HFFc6 (cell line): ENCODE data around the gene ZNF469. TPM values are rescaled to one million over a fixed set of nuclear protein-coding genes. Genes with fewer than 3 reads are reported as not detected.
A peak's percentile ranks its signal among the peaks of the same experiment; 100 is the strongest.

ENCODE experiments used
- DNase-seq: peaks from one replicate; pipeline ENCODE4 v3.0.0-alpha.2; 2018
- H3K27ac Mint-ChIP-seq: 2 replicates; pipeline ENCODE4 v1.8.0; 2020; ENCODE audit warnings: mild to moderate bottlenecking, mixed read lengths
- H3K27me3 Mint-ChIP-seq: 2 replicates; pipeline ENCODE4 v1.8.0; 2021; ENCODE audit warnings: mild to moderate bottlenecking, moderate library complexity, mixed read lengths; ENCODE audit not compliant: insufficient read depth
- H3K36me3 Mint-ChIP-seq: 2 replicates; pipeline ENCODE4 v1.8.0; 2021; ENCODE audit warnings: low read depth, mixed read lengths
- H3K4me1 Mint-ChIP-seq: 2 replicates; pipeline ENCODE4 v1.8.0; 2020; ENCODE audit warnings: low read depth, mixed read lengths
- H3K4me3 Mint-ChIP-seq: 2 replicates; pipeline ENCODE4 v1.8.0; 2020; ENCODE audit warnings: mild to moderate bottlenecking, moderate library complexity, mixed read lengths
- H3K9me3 Mint-ChIP-seq: 2 replicates; pipeline ENCODE4 v1.8.0; 2020; ENCODE audit warnings: mild to moderate bottlenecking, mixed read lengths
- total RNA-seq, 6 experiments: library from RNA; stranded (reverse); fragmentation: NEBNext Ultra II Directional; extraction: Animal tissue kit (Norgen Biotek cat#: 25700); gene quantifications; 2 replicates in 1 of 6; 3 replicates in 5 of 6; pipeline ENCODE4 v1.2.3, GENCODE V29; 2021
- TF ChIP-seq, protein P1 (sequence below): fragments of 200-600 bp; sonication (generic); IDR thresholded peaks from 2 replicates; pipeline ENCODE4 v1.5.0; 2021; ENCODE audit warnings: antibody characterized with exemption, mild to moderate bottlenecking

The ZNF469 gene
- total RNA-seq, 6 experiments from 2014 or later: 9.4 to 17.5 (median 10.1) TPM

- no peaks in the 10 kb centered on the region for H3K9me3 Mint-ChIP-seq
- no peaks in the 10 kb centered on the region; the same call in none of the 2 replicates for H3K27me3 Mint-ChIP-seq
- TF ChIP-seq, protein P1, sequence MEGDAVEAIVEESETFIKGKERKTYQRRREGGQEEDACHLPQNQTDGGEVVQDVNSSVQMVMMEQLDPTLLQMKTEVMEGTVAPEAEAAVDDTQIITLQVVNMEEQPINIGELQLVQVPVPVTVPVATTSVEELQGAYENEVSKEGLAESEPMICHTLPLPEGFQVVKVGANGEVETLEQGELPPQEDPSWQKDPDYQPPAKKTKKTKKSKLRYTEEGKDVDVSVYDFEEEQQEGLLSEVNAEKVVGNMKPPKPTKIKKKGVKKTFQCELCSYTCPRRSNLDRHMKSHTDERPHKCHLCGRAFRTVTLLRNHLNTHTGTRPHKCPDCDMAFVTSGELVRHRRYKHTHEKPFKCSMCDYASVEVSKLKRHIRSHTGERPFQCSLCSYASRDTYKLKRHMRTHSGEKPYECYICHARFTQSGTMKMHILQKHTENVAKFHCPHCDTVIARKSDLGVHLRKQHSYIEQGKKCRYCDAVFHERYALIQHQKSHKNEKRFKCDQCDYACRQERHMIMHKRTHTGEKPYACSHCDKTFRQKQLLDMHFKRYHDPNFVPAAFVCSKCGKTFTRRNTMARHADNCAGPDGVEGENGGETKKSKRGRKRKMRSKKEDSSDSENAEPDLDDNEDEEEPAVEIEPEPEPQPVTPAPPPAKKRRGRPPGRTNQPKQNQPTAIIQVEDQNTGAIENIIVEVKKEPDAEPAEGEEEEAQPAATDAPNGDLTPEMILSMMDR: no peak
- H3K27ac Mint-ChIP-seq: peak overlapping the region; percentile 36
- no peak for DNase-seq
- peaks cover 28% of the 10 kb centered on the region for H3K4me1 Mint-ChIP-seq
- H3K36me3 Mint-ChIP-seq: peaks cover 7% of the 10 kb centered on the region; the same call in 1 of the 2 replicates
- no peak overlapping the region for H3K4me3 Mint-ChIP-seq
Observed at GRCh38 chr16:88385831-88386815, 3.4 kb downstream of the ZNF469 start.

GRCh38 chr16:88387180-88387765 lies 4.5 kb downstream of the ZNF469 start:
- peaks cover 27% of the 10 kb centered on the region for H3K4me1 Mint-ChIP-seq
- peaks cover 7% of the 10 kb centered on the region; the same call in 1 of the 2 replicates for H3K36me3 Mint-ChIP-seq
- H3K27me3 Mint-ChIP-seq: no peaks in the 10 kb centered on the region; the same call in none of the 2 replicates
- no peak for DNase-seq
- H3K27ac Mint-ChIP-seq: no peak overlapping the region
- no peak overlapping the region for H3K4me3 Mint-ChIP-seq
- H3K9me3 Mint-ChIP-seq: no peaks in the 10 kb centered on the region
- TF ChIP-seq, protein P1: no peak

DNA sequence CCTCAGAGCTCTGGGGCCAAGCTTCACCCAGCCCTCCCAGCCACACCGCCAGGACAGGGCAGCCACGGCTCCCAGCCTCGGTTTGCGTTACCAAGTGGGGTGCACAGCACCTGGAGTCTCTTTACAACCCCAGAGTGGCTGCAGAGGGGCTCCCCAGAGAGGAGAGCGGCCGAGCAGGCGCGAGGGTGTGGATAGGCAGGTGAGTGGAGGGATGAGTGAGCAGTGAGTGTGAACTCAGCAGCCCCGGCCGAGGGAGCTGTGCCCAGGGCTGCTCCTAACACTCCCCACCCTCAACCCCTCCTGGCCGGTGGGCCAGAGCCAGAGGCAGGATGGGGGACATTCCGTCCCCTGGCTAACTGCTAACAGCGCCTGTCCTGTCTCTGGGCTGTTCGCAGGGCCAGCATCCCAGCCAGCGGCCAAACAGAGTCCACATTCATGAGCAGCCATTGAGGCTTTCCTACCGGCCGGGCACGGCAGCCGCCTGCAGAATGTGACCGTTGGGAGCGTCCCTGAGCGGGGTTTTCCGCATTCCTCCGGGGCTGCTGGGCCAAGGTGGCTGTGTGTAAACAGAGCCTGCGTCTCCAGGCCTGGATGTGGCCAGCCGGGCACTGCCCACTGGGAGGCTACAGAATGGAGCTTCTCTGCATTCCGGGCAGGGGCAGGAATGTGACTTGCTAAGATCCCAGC lies 5.3 kb downstream of the ZNF469 start:
- Mint-ChIP-seq H3K36me3 (peaks cover 7% of the 10 kb centered on the region; the same call in 1 of the 2 replicates), H3K4me3 (no peak overlapping the region), H3K27ac (no peak overlapping the region), H3K27me3 (no peaks in the 10 kb centered on the region; the same call in none of the 2 replicates), H3K9me3 (no peaks in the 10 kb centered on the region), H3K4me1 (peaks cover 23% of the 10 kb centered on the region)
- DNase-seq: no peak
- TF ChIP-seq, protein P1: no peak

DNA sequence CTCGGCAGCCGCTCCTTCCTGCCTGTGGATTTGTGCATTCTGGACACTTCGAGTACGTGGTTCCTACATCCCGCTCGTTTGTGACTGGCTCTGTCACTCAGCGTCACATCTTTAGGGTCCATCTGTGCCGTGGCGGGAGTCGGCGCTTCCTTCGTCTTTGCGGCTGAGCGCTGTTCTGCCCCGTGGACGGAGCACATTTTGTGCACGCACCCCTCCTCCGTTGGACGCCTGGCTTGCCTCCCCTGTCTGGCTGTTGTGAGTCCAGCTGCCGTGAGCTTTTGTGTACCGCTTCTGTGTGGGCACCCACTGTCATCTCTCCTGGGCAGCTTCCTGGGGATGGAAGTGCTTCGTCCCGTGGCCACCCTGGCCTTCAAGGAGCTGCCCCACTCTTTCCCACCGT lies 6.4 kb downstream of the ZNF469 start:
- Mint-ChIP-seq H3K4me1 (peaks cover 20% of the 10 kb centered on the region), H3K27me3 (no peaks in the 10 kb centered on the region; the same call in none of the 2 replicates), H3K36me3 (peaks cover 9% of the 10 kb centered on the region; the same call in 1 of the 2 replicates), H3K9me3 (no peaks in the 10 kb centered on the region), H3K4me3 (no peak overlapping the region), H3K27ac (no peak overlapping the region)
- no peak for DNase-seq
- TF ChIP-seq, protein P1: no peak

DNA sequence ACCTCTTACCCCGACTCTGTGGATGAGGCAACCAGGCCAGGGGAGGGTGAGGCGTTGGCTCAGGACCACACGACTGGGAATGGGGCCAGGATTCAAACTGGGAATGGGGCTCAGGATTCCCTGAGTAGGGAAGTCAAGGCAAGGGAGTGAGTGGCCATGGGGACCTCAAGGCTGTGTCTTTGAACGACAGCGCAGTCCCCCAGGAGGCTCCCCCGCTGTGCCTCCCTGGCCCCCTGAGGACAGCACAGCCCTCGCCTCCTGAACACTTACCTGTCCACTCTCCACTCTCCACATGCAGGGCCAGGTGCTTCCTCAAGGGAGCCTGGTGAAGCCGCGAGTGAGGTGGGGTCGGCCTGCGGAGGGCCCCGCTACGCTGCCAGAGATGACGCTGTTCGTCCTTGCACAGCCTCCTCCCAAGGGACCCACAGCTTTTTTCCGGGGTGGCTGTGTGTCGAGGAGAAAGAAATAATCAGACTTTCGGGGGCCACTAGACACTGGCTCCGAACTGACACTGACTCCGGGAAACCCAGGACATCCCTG lies 6.9 kb downstream of the ZNF469 start:
- no peak overlapping the region for H3K4me3 Mint-ChIP-seq
- H3K27ac Mint-ChIP-seq: no peak overlapping the region
- H3K36me3 Mint-ChIP-seq: peaks cover 8% of the 10 kb centered on the region; the same call in 1 of the 2 replicates
- TF ChIP-seq, protein P1: no peak
- peaks cover 15% of the 10 kb centered on the region; the same call in 1 of the 2 replicates for H3K4me1 Mint-ChIP-seq
- no peak for DNase-seq
- H3K27me3 Mint-ChIP-seq: no peaks in the 10 kb centered on the region; the same call in 1 of the 2 replicates
- no peaks in the 10 kb centered on the region for H3K9me3 Mint-ChIP-seq
